Esophagus muscularis mucosa (tissue), 4 donors: ENCODE data around the gene OBSCN. TPM values are rescaled to one million over a fixed set of nuclear protein-coding genes. Genes with fewer than 3 reads are reported as not detected.

Source experiments
- DNase-seq: peaks from one replicate; pipeline ENCODE4 v3.0.0-alpha.2; 2017; ENCODE audit errors: extremely low spot score
- H3K27ac ChIP-seq, 4 donors: fragments of 200-600 bp; sonication (generic); replicated peaks in 1 of 4; 1 replicate in 3 of 4; 2 replicates in 1 of 4; pipeline ENCODE4 v1.5.1; 2016 to 2019; ENCODE audit warnings: mild to moderate bottlenecking in 1 of 4
- H3K27me3 ChIP-seq, 4 donors: fragments of 200-600 bp; sonication (generic); one replicate each; pipeline versions ENCODE4 v1.5.1 to v1.6.0; 2016 to 2019
- H3K36me3 ChIP-seq, 4 donors: fragments of 200-600 bp; sonication (generic); one replicate each; pipeline ENCODE4 v1.5.1; 2016 to 2019
- H3K4me1 ChIP-seq, 4 donors: fragments of 200-600 bp; sonication (generic); one replicate each; pipeline ENCODE4 v1.5.1; 2016 to 2019
- H3K4me3 ChIP-seq, 4 donors: fragments of 200-600 bp; sonication (generic); 1 replicate in 2 of 4; 2 replicates in 2 of 4; pipeline ENCODE4 v1.5.1; 2016 to 2019; ENCODE audit warnings: mild to moderate bottlenecking in 4 of 4, moderate library complexity in 1 of 4
- H3K9me3 ChIP-seq, 4 donors: fragments of 200-600 bp; sonication (generic); 1 replicate in 3 of 4; 2 replicates in 1 of 4; pipeline ENCODE4 v1.5.1; 2016 to 2019
- EP300 ChIP-seq: sonication (generic); formaldehyde crosslinking; IDR thresholded peaks from one replicate; pipeline ENCODE4 v1.6.1; 2017; ENCODE audit warnings: antibody characterized with exemption
- POLR2A ChIP-seq: fragments of 450-650 bp; IDR thresholded peaks from one replicate; pipeline ENCODE4 v1.6.1; 2017; ENCODE audit warnings: antibody characterized with exemption, moderate library complexity, mild to moderate bottlenecking, low read depth
- POLR2AphosphoS5 ChIP-seq, 2 donors: sonication (generic); formaldehyde crosslinking; IDR thresholded peaks; one replicate each; pipeline ENCODE4 v1.6.1; 2017; ENCODE audit warnings: antibody characterized with exemption in 2 of 2
- WGBS: methylation state at CpG from one replicate; pipeline ENCODE4 v1.1.5; 2018; 5-methylcytosine and 5-hydroxymethylcytosine counted together
- intact Hi-C: fragments of 100-400 bp; cut with DNase I; formaldehyde crosslinking; loops from one replicate; pipeline ENCODE4 v1.15.1; 2023
- total RNA-seq, 4 donors: library from RNA; depleted of rRNA; stranded (reverse); fragments of >200 nt; gene quantifications; one replicate each; pipeline versions ENCODE4 v1.1.0 to v1.2.1, GENCODE V29; 2016
- TF ChIP-seq, protein P1 (sequence below), 3 experiments: fragments of 200-600 bp in 2 of 3; fragments of 450-650 bp in 1 of 3; sonication (generic) in 2 of 3; IDR thresholded peaks; one replicate each; pipeline ENCODE4 v1.5.1; 2017 to 2019; ENCODE audit warnings: antibody characterized with exemption in 3 of 3, mild to moderate bottlenecking in 2 of 3, moderate library complexity in 1 of 3

Gene OBSCN
- total RNA-seq, 4 donors from 2014 or later: 12.6 to 31.4 (median 17.8) TPM

DNA sequence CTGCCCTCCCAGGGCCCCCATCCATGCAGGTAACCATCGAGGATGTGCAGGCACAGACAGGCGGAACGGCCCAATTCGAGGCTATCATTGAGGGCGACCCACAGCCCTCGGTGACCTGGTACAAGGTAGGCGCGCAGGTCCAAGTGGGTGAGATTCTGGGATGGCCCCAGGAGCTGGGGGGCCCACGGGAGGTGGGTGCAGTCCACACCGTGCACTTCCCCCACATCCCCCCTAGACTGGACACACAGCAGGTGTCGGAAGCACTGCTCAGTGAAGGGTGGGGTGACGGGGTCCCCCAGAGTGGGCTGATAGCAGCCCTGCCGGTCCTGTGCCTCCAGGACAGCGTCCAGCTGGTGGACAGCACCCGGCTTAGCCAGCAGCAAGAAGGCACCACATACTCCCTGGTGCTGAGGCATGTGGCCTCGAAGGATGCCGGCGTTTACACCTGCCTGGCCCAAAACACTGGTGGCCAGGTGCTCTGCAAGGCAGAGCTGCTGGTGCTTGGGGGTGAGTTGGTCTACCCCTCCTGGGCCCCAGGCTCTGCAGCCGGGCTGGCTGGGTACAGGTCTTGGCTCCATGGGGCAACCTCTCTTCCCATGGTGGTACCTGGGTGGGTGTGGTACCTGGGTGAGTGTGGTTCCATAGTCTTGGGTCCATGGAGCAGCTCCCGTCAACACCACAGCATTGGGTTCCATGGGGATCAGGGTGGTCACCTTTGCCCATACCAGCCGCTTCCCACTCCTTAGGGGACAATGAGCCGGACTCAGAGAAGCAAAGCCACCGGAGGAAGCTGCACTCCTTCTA lies 158.4 kb downstream of the OBSCN start:
- Histone ChIP-seq H3K9me3 (no peaks in the 10 kb centered on the region), H3K27me3 (peaks cover 0 to 76% (median 0%) of the 10 kb centered on the region in 4 donors), H3K4me1 (peaks cover 0 to 16% (median 2%) of the 10 kb centered on the region in 4 donors), H3K36me3 (no peaks in the 10 kb centered on the region), H3K27ac (no peak overlapping the region), H3K4me3 (no peak overlapping the region)
- DNase-seq: no peak
- 100% methylated on average over 2 of the region's 23 CpGs for WGBS
- intact Hi-C loops: no loop called here
- no peak for TF ChIP-seq POLR2AphosphoS5 (IDR thresholded peaks at IDR 0.05)
- TF ChIP-seq EP300: no peak
- TF ChIP-seq POLR2A: no peak
- TF ChIP-seq, protein P1, sequence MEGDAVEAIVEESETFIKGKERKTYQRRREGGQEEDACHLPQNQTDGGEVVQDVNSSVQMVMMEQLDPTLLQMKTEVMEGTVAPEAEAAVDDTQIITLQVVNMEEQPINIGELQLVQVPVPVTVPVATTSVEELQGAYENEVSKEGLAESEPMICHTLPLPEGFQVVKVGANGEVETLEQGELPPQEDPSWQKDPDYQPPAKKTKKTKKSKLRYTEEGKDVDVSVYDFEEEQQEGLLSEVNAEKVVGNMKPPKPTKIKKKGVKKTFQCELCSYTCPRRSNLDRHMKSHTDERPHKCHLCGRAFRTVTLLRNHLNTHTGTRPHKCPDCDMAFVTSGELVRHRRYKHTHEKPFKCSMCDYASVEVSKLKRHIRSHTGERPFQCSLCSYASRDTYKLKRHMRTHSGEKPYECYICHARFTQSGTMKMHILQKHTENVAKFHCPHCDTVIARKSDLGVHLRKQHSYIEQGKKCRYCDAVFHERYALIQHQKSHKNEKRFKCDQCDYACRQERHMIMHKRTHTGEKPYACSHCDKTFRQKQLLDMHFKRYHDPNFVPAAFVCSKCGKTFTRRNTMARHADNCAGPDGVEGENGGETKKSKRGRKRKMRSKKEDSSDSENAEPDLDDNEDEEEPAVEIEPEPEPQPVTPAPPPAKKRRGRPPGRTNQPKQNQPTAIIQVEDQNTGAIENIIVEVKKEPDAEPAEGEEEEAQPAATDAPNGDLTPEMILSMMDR (IDR thresholded peaks at IDR 0.05): no peak

DNA sequence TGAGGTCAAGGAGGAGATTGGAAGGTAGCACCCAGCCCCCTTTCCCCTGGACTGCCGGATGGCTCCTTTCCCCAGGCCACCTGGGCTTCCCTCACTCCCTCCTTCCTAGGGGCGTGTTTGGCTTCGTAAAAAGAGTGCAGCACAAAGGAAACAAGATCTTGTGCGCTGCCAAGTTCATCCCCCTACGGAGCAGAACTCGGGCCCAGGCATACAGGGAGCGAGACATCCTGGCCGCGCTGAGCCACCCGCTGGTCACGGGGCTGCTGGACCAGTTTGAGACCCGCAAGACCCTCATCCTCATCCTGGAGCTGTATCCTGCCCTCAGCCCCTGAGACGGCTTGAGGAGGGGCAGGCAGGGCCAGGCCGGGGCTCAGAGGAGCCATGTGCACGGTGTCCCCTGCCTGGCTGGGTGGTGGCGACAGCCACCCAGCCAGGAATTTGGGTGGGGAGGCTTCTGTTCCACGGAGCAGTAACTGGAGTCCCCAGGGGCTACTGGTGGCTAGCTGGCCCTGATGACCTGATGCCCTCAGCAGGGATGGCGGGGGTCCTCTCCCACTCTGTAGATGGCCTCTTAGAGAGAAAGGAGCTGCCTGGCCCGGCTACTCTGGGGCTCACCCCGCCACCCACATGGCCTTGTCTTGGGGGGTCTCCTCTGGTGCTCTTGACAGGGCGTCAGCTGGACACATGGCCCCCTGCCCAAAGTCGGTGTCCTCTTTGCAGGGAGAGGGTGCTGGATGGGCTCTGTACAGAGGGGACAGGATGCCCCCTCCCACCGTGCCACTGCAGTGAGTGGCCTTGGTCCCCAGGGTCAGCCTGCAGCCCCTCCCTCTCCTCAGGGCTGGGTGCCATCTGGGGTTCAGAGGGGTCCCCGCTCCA lies 159.3 kb downstream of the OBSCN start:
- DNase-seq: no peak
- Histone ChIP-seq H3K27ac (no peak overlapping the region), H3K36me3 (no peaks in the 10 kb centered on the region)

GRCh38 chr1:228367798-228368791 lies 160.3 kb downstream of the OBSCN start:
- WGBS: 39% methylated on average over 13 of the region's 25 CpGs
- no peaks in the 10 kb centered on the region for H3K9me3 ChIP-seq
- no peak overlapping the region for H3K4me3 ChIP-seq
- H3K4me1 ChIP-seq: peaks cover 0 to 29% (median 5%) of the 10 kb centered on the region in 4 donors
- H3K27me3 ChIP-seq: peaks cover 0 to 57% (median 0%) of the 10 kb centered on the region in 4 donors
- no peak for TF ChIP-seq POLR2A
- intact Hi-C loops: no loop called here
- no peak overlapping the region for H3K27ac ChIP-seq
- DNase-seq: no peak
- H3K36me3 ChIP-seq: no peaks in the 10 kb centered on the region

More for the DNA sequence above, 159.3 kb downstream of the OBSCN start:
- intact Hi-C loops: no loop called here
- peaks cover 0 to 67% (median 0%) of the 10 kb centered on the region in 4 donors for H3K27me3 ChIP-seq
- no peak overlapping the region for H3K4me3 ChIP-seq
- WGBS: 63% methylated on average over 9 of the region's 24 CpGs
- TF ChIP-seq POLR2A: no peak
- H3K9me3 ChIP-seq: no peaks in the 10 kb centered on the region
- peaks cover 0 to 23% (median 2%) of the 10 kb centered on the region in 4 donors for H3K4me1 ChIP-seq

DNA sequence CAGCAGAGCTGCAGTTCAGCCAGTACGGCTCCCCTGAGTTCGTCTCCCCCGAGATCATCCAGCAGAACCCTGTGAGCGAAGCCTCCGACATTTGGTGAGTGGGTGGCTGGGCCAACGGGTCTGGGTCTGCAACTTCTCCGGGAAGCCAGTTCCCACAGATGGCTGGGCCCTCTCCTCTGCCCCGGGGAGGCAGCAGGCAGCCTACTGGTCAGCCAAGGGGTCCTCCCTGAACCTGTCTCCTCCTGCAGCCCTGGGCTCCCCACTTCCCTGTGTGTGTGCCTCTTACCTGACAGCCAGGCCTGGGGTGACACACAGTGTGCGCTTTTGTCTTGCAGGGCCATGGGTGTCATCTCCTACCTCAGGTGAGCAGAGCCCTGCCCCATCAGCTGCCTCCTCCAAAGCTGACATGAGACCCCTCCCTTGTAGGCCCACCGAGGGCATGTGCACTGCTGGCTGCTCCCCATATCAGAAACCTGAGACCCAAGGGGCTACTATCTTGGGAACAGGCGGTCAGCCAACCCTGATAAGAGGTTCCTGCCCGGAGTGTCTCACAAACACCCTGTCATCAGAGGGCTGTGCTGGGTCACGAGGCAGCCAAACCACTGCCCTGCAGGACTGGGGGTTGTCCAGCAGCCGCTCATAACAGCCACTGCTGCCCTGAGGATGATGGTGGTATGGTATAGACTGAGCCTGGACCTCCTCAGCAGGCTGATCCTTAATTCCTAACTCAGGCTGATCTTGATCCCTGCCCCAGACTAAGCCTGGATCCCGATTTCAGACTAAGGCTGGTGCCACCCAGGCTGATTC lies 161.2 kb downstream of the OBSCN start:
- peaks cover 0 to 36% (median 7%) of the 10 kb centered on the region in 4 donors for H3K4me1 ChIP-seq
- WGBS: 83% methylated on average over 7 of the region's 15 CpGs
- H3K36me3 ChIP-seq: no peaks in the 10 kb centered on the region
- TF ChIP-seq POLR2AphosphoS5 (IDR thresholded peaks at IDR 0.05): no peak
- no peak for TF ChIP-seq POLR2A
- TF ChIP-seq, protein P1 (IDR thresholded peaks at IDR 0.05): no peak
- TF ChIP-seq EP300: no peak
- H3K27ac ChIP-seq: no peak overlapping the region
- H3K4me3 ChIP-seq: no peak overlapping the region
- no peaks in the 10 kb centered on the region for H3K9me3 ChIP-seq
- intact Hi-C loops: no loop called here
- H3K27me3 ChIP-seq: peaks cover 0 to 49% (median 0%) of the 10 kb centered on the region in 4 donors
- DNase-seq: no peak
